CD4-positive, alpha-beta memory T cell (primary cell): ENCODE measurements around the gene PTCRA. TPM values are rescaled to one million over a fixed set of nuclear protein-coding genes. Genes with fewer than 3 reads are reported as not detected.

ENCODE experiments used
- CTCF ChIA-PET: fragments of 350-600 bp; sonication (Branson Sonifier 250); formaldehyde crosslinking; loops from one replicate; lab custom pipeline; 2021; ENCODE audit warnings: inconsistent platforms; ENCODE audit not compliant: partially characterized antibody; lab: Charles Lee
- POLR2A ChIA-PET: fragments of 350-600 bp; sonication (Branson Sonifier 250); formaldehyde crosslinking; loops from one replicate; lab custom pipeline; 2021; ENCODE audit not compliant: partially characterized antibody; lab: Charles Lee
- DNase-seq, 5 donors: peaks; one replicate each; pipeline versions ENCODE4 v3.0.0 to v3.0.0-alpha.2; 2020 to 2022; ENCODE audit warnings: mixed read lengths in 1 of 5
- H3K27ac ChIP-seq: one replicate; pipeline ENCODE4 v1.7.0; 2013; ENCODE audit warnings: low read depth, low read length
- H3K27me3 ChIP-seq: 2 replicates; pipeline ENCODE4 v1.7.0; 2013; ENCODE audit warnings: mild to moderate bottlenecking, low read length, moderate library complexity; ENCODE audit not compliant: insufficient read depth
- H3K36me3 ChIP-seq: 2 replicates; pipeline ENCODE4 v1.7.0; 2013; ENCODE audit warnings: mild to moderate bottlenecking, low read length, moderate library complexity; ENCODE audit not compliant: insufficient read depth
- H3K4me1 ChIP-seq: 2 replicates; pipeline ENCODE4 v1.7.0; 2013; ENCODE audit warnings: mild to moderate bottlenecking, low read length, moderate library complexity; ENCODE audit not compliant: insufficient read depth
- H3K4me3 ChIP-seq, 2 donors: one replicate each; pipeline ENCODE4 v1.7.0; 2013; ENCODE audit warnings: low read length in 2 of 2, mild to moderate bottlenecking in 1 of 2
- H3K9me3 ChIP-seq, 2 donors: one replicate each; pipeline ENCODE4 v1.7.0; 2013; ENCODE audit warnings: low read length in 2 of 2, control low read depth in 1 of 2; ENCODE audit not compliant: control insufficient read depth in 1 of 2
- H3K27ac Mint-ChIP-seq, 7 donors: one replicate each; pipeline ENCODE4 v1.8.0; 2020 to 2021; ENCODE audit warnings: mixed read lengths in 7 of 7, mild to moderate bottlenecking in 6 of 7, inconsistent platforms in 3 of 7, moderate library complexity in 3 of 7
- H3K27me3 Mint-ChIP-seq, 2 donors: one replicate each; pipeline ENCODE4 v1.8.0; 2020 to 2021; ENCODE audit warnings: mixed read lengths in 2 of 2
- H3K36me3 Mint-ChIP-seq, 2 donors: one replicate each; pipeline ENCODE4 v1.8.0; 2020 to 2021; ENCODE audit warnings: mixed read lengths in 2 of 2, inconsistent platforms in 1 of 2, mild to moderate bottlenecking in 1 of 2
- H3K4me1 Mint-ChIP-seq, 4 donors: one replicate each; pipeline ENCODE4 v1.8.0; 2020 to 2021; ENCODE audit warnings: mixed read lengths in 4 of 4, mild to moderate bottlenecking in 1 of 4
- H3K4me3 Mint-ChIP-seq, 8 donors: one replicate each; pipeline ENCODE4 v1.8.0; 2020 to 2021; ENCODE audit warnings: mixed read lengths in 8 of 8, mild to moderate bottlenecking in 7 of 8, moderate library complexity in 6 of 8, inconsistent platforms in 3 of 8
- H3K9me3 Mint-ChIP-seq, 8 donors: one replicate each; pipeline ENCODE4 v1.8.0; 2020 to 2021; ENCODE audit warnings: mixed read lengths in 8 of 8, mild to moderate bottlenecking in 5 of 8, inconsistent platforms in 3 of 8, moderate library complexity in 1 of 8
- intact Hi-C: fragments of 100-400 bp; cut with micrococcal nuclease; formaldehyde crosslinking; loops from one replicate; pipeline ENCODE4 v1.15.1; 2023
- polyA plus RNA-seq, 2 donors: library from polyadenylated mRNA; unstranded; fragments of 300-500 nt; fragmentation: Illumina TruSeq; gene quantifications; one replicate each; pipeline ENCODE4 v1.2.3, GENCODE V29; 2021
- total RNA-seq, 2 experiments: library from RNA; stranded (reverse); gene quantifications; one replicate each; pipeline ENCODE4 v1.2.3, GENCODE V29; 2021

The PTCRA gene
- total and polyA plus RNA-seq, 4 experiments from 2014 or later: not detected

DNA sequence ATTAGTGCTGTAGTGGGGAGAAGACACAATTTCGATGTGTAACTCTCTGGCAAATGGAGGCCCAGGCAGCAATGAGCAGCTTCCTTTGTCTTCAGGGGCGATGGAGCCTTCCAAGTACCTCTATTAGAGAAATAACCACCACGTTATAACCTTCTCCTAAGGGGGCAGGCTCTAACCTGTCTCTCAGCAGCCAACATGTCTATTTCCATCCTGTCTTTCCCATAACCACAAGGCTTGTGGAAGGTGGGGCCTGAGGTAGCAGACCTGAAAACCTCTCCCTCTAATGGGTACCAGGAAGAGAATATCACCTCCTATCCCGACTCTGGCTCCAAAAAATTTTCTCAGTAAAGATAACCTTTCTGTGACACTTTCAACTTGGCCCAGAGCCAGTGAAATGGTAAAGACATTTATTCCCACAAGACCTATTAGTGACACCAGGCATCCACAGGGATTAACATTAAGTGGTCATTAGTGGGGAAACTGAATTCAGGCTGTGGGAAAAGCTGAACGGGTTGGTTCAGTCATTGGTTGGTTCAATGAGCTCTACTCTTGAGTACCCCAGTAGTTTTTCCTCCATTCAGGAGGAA, 59.2 kb downstream of the PTCRA start:
- intact Hi-C loops: no loop called here
- Histone ChIP-seq H3K4me3 (no peak overlapping the region), H3K4me1 (peaks cover 43% of the 10 kb centered on the region), H3K27ac (no peak overlapping the region), H3K9me3 (no peaks in the 10 kb centered on the region), H3K36me3 (no peaks in the 10 kb centered on the region), H3K27me3 (no peaks in the 10 kb centered on the region)
- CTCF ChIA-PET: interaction anchor here (0.7 to 1.2 kb wide), 5 partner anchors 9 to 168 kb away, joined by 3 read pairs; partner anchors contain the start of gene CNPY3
- Mint-ChIP-seq H3K36me3 (peaks cover 7 to 22% of the 10 kb centered on the region in 2 donors), H3K27me3 (no peaks in the 10 kb centered on the region), H3K4me1 (peaks cover 21 to 45% (median 33%) of the 10 kb centered on the region in 4 donors), H3K9me3 (no peaks in the 10 kb centered on the region), H3K4me3 (no peak overlapping the region), H3K27ac (peak overlapping the region in 4 of 7 donors; percentile 22 to 73 (median 68))
- POLR2A ChIA-PET: interaction anchor here (0.9 to 2.6 kb wide), 6 partner anchors 9 to 79 kb away, joined by 3 to 10 read pairs (median 6); partner anchors contain the start of genes CNPY3, CUL7, KLHDC3 and PPP2R5D
- DNase-seq: no peak

Other genes with a start within 250 kb of the PTCRA start
- gene PRPH2, start 193.5 kb upstream of the PTCRA start, total RNA-seq: not detected
- gene PRPH2, start 193.5 kb upstream of the PTCRA start, polyA plus RNA-seq: under 1 TPM in 1 of 2 donors, not detected in 1; 0.11 TPM
- gene TBCC, start 169.9 kb upstream of the PTCRA start, total RNA-seq: 10 to 100 TPM; 57.4 to 64.4 TPM
- 100 to 1,000 TPM in 1 of 2 donors, 10 to 100 TPM in 1; 75.6 to 138 TPM for gene TBCC, start 169.9 kb upstream of the PTCRA start, polyA plus RNA-seq
- gene BICRAL, start 134.0 kb upstream of the PTCRA start, total RNA-seq: 10 to 100 TPM; 36.4 to 38.5 TPM
- 1 to 10 TPM; 2.4 to 6.1 TPM for gene BICRAL, start 134.0 kb upstream of the PTCRA start, polyA plus RNA-seq
- gene RPL7L1, start 36.4 kb upstream of the PTCRA start, total RNA-seq: 10 to 100 TPM; 89.2 to 89.8 TPM
- gene RPL7L1, start 36.4 kb upstream of the PTCRA start, polyA plus RNA-seq: 10 to 100 TPM; 39.6 to 82.2 TPM
- gene CNPY3, start 13.4 kb downstream of the PTCRA start, total RNA-seq: 10 to 100 TPM; 83.4 to 86.7 TPM
- 10 to 100 TPM; 92.7 to 95.8 TPM for gene CNPY3, start 13.4 kb downstream of the PTCRA start, polyA plus RNA-seq
- 1 to 10 TPM; 1.1 to 1.2 TPM for gene GNMT, start 44.7 kb downstream of the PTCRA start, total RNA-seq
- gene GNMT, start 44.7 kb downstream of the PTCRA start, polyA plus RNA-seq: under 1 TPM in 1 of 2 donors, not detected in 1; 0.36 TPM
- 10 to 100 TPM; 38.9 to 40.5 TPM for gene PEX6, start 63.1 kb downstream of the PTCRA start, total RNA-seq
- 10 to 100 TPM; 14.5 TPM for gene PEX6, start 63.1 kb downstream of the PTCRA start, polyA plus RNA-seq
- 10 to 100 TPM; 36.6 to 38.0 TPM for gene PPP2R5D, start 68.5 kb downstream of the PTCRA start, total RNA-seq
- gene PPP2R5D, start 68.5 kb downstream of the PTCRA start, polyA plus RNA-seq: 10 to 100 TPM; 22.3 to 30.8 TPM
- gene MEA1, start 97.9 kb downstream of the PTCRA start, total RNA-seq: 10 to 100 TPM; 36.2 to 36.3 TPM
- 100 to 1,000 TPM in 1 of 2 donors, 10 to 100 TPM in 1; 84.7 to 110 TPM for gene MEA1, start 97.9 kb downstream of the PTCRA start, polyA plus RNA-seq
- gene KLHDC3, start 98.2 kb downstream of the PTCRA start, total RNA-seq: 10 to 100 TPM; 66.6 to 67.9 TPM
- 100 to 1,000 TPM in 1 of 2 donors, 10 to 100 TPM in 1; 78.3 to 131 TPM for gene KLHDC3, start 98.2 kb downstream of the PTCRA start, polyA plus RNA-seq
- gene RRP36, start 105.6 kb downstream of the PTCRA start, total RNA-seq: 10 to 100 TPM; 56.5 to 58.7 TPM
- 10 to 100 TPM; 65.5 to 77.0 TPM for gene RRP36, start 105.6 kb downstream of the PTCRA start, polyA plus RNA-seq
- gene CUL7, start 137.8 kb downstream of the PTCRA start, total RNA-seq: 10 to 100 TPM; 13.7 to 13.9 TPM
- gene CUL7, start 137.8 kb downstream of the PTCRA start, polyA plus RNA-seq: 1 to 10 TPM; 2.1 to 3.8 TPM
- 10 to 100 TPM; 55.3 to 56.5 TPM for gene MRPL2, start 143.4 kb downstream of the PTCRA start, total RNA-seq
- 10 to 100 TPM; 37.9 to 51.6 TPM for gene MRPL2, start 143.4 kb downstream of the PTCRA start, polyA plus RNA-seq
- 10 to 100 TPM; 51.6 to 57.0 TPM for gene KLC4, start 143.6 kb downstream of the PTCRA start, total RNA-seq
- 10 to 100 TPM in 1 of 2 donors, 1 to 10 TPM in 1; 9.7 to 11.5 TPM for gene KLC4, start 143.6 kb downstream of the PTCRA start, polyA plus RNA-seq
- under 1 TPM; 0.26 to 0.42 TPM for gene PTK7, start 160.3 kb downstream of the PTCRA start, total RNA-seq
- under 1 TPM in 1 of 2 donors, not detected in 1; 0.08 TPM for gene PTK7, start 160.3 kb downstream of the PTCRA start, polyA plus RNA-seq